Activated CD4-positive, alpha-beta T cell treated with anti-CD3 and anti-CD28 coated beads, Interleukin-2, amount 50 U/mL, for 1 hour (primary cell): Measurements from ENCODE around the gene SLC16A3.

Experiments used
- DNase-seq: peaks from one replicate; pipeline ENCODE4 v3.0.0-alpha.2; 2020

The SLC16A3 gene

GRCh38 chr17:82224666-82225065, 4.2 kb upstream of the SLC16A3 start:
- DNase-seq, result no peak

DNA sequence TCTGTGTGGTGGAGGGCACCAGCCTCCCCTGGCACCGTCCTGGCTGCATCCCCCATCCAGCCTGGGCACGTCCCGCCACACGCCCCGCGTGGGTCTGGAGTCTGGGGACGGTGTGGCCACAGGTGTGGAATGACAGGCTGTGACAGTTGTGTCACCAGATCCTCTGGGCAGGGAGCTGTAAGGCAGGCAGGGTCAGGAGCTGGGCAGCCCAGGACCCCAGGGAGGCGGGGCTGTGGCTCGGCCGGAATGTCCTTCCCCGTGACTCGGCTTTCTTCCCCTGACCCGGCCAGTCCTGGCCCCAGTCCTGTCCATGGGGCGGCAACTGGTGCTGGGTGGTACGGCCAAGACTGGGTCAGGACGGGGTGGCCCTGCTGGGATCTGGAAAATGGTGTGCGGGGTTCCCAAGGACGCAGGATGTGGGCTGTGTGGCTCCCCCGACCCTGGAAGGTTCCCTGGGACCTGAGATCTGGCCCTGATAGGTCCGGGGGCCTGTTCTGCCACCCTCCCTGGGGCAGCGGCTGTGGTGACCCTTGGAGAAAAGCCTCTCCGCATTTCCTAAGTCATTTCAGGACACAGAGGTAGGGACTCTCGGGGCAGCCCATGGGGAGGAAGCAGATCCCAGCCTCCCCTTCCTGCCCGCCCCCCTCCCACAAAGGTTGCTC, 3.3 kb upstream of the SLC16A3 start:
- DNase-seq, result no peak

GRCh38 chr17:82226146-82226808, 2.6 kb upstream of the SLC16A3 start:
- no peak for DNase-seq

DNA sequence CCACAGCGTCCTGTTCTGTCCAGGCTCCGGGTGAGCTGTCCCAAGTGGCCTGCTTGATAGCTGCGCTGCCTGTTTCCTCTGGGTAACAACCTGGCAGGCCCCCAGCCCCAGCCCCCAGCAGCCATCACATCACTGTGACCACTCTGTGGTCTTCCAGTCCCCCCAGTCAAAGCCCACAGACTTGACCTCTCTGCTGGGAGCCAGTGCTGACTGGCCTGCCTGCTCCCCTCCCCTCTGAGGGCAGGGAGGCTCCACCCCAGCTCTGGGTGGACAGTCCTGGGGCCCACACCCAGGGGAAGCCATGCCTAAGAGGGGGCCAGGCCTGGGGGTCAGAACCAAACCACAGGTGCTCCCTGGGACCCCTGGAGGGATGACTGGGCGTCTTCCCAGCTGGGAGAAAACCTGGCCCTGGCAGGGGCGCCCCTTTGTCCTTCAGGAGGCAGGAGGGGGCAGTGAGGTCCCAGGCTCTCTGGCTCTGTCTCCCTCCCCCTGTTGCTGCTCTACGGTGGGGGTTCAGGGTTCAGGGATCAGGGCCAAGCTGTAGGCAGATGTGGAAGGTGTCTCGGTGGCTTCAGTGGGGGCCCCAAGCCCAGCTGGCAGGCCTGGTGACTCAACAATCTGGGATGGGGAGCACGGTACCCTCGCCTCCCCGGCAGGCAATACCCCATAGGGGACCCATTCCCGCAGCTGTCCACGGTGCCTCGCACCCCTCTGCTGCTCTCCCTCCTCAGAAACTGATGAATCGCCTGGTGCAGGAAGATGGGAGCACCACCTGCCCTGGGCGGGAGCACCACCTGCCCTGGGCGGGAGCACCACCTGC, 1.8 kb upstream of the SLC16A3 start:
- DNase-seq, result no peak

DNA sequence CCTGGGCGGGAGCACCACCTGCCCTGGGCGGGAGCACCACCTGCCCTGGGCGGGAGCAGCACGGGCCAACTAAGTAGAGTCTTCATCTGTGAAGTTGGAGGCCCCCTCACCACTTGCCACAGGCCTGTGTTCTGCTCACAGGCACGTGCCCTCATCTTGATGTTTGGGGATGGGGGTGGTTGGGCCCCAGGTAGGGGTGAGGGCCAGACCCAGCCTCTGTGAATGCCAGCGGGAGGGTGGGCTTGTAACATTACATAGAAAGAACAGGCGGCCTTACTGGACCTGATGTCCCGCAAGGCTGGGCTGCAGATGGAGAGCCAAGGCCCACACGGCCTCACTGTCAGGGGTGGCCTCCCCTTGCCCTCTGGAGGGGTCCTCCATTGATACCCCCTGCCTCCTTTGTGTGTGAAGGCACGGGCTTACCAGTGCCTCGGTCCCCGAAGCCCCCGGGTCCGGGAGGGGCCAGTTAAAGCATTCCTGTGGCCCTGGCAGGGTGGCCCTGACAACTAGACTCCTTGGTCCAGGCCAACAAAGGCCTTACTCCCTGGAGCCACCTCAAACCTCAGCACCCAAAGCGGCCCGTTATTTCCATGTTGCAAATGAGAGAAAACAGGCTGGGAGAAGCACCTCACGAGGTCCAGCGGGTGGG, 1.1 kb upstream of the SLC16A3 start:
- no peak for DNase-seq

DNA sequence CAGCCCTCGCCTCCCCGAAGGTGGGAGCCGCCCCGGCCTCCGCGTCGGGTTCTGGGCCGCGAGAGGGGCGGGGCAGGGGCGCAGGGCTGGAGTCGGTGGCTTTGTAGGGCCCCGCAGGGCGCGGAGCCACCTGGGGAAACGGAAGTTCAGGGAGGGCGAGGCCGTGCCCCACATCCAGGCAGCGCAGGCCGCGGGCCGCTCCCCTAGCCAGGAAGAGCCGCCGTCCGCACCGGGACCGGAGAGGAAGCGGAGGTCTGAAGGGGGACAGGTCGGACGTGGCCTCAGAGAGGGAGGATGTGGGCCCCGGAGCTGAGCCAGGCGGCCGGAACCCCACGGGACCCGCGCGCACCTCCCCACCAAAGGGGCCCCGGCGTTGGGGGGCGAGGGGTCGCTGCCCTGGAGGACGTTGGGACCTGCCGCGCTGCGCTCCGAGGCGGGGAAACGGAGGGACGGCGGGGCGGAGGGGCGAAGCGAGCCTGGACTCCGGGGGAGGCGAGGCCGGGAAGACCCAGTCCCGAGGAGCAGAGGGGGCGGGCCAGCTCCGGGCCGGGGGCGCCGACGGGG, 482 bp upstream of the SLC16A3 start:
- peak; percentile 53 for DNase-seq

DNA sequence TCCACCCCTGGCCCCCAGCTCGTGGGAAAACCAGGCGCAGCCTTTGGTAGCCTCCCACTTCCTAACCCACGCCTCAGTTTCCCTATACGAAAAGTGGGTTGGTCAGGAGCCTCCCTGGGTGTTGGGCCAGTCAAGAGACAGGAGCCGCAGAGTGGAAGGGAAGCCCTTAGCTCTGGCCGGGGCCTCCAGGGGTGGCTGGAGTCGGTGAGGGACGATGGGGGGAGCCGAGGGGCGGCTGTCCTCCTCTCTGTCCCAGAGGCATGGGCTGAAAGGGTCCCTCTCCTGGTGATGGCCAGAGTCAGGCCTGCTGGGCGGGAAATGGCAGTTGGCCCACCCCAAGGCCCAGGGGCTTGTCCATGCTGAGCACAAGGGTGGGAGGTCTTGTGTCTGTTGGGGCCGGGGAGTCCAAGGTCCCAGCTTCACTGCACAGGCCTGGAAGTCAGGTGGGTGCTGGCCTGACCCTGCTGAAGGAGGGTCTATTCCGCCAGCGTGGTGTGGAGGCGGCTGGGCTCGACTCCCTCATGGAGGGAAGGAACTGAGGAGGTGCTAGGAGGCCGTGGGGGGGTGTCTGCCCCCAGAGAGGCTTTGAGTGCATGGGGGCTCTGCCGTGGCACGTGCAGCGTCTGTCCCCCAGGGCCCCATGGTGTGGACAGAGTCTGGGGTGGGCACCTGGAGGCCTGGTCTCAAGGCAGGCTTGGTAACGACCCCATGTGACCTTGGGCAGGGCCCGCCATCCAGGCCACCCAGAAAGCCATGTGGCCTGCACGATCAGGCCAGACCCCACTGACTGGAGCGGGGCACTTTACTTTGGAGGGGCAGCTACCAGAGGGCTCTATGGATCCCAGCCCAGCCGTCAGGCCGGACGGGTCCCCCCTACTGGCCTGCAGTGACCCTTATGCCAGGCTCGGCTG, 1.1 kb downstream of the SLC16A3 start:
- no peak for DNase-seq

- DNase-seq, result peak; percentile 46
Measured at GRCh38 chr17:82230609-82231311, 1.9 kb downstream of the SLC16A3 start.

GRCh38 chr17:82231312-82231561, 2.4 kb downstream of the SLC16A3 start:
- no peak for DNase-seq

DNA sequence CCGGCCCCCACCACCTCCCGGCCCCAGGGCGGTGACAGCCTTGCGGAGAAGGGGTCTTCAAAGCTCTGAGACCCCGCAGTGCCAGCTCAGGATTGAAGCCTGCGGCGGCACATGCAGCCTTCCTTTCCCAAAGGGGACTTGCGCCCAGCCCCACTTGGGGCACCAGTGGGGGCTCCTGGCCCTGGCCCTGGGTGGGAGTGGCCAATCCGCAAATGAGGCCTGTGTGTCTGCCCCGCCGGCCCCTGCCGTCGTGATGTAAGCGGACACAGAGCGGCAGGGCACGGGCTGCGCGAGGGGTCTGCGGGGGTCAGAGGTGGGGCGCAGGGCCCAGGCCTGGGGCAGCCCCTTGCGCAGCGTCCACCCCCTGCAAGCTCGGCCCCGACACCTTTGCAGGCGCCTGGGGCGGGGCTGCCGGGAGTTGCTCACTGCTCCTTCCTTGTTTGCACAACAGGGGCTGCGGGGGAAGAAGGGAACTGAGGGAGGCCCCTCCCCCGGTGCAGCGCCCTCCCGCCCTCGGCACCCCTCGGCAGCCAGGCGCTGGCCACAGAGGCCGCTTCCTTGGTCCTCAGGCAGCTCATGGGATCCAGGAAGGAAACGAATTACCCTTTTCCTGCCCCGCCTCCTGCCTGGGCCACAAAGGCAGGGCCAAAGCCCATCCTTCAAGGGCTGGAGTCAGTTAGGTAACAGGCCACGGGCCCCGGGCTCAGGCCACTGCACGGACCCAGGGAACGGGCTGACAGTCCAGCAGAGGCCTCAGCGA, 2.9 kb downstream of the SLC16A3 start:
- DNase-seq, result no peak

- no peak for DNase-seq
Measured at GRCh38 chr17:82232322-82232820, 3.5 kb downstream of the SLC16A3 start.

GRCh38 chr17:82232876-82233785, 4.3 kb downstream of the SLC16A3 start:
- DNase-seq, result no peak

GRCh38 chr17:82234211-82235055, 5.6 kb downstream of the SLC16A3 start:
- no peak for DNase-seq

DNA sequence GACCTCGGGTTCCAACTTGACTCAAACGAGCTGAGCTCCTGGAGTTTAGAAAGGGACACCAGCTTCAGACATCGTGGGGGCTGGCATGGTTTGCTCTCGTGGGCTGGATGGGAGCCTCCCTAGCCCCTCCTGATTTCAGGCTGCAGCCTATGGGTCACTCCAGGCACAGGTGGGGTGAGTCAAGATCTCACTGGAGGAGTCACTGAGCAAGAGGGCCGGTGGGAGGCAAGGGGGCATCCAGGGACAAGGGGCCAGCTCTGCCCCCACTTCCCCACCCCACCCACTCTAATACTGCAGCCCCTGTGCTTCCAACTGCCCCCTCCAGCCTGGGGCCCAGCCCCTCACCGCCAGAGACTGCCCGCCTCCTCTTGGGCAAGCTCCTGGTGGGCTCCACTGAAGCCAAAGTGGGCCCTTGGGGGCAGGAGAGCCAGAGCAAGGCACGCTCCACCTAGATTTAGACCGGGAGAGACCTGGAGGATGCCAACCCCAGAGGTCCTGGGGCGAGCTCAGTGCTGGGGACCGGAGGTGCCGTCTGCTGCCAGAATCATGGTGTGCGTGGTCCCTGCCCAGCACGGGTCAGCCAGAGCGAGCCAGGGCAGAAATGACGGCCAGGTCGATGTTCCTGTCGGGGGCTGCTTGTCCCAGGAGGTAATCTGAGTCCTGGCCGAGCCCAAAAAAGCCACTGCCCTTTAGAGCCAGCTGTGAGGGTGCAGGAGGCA, 6.4 kb downstream of the SLC16A3 start:
- no peak for DNase-seq

GRCh38 chr17:82235775-82236141, 6.9 kb downstream of the SLC16A3 start:
- no peak for DNase-seq

GRCh38 chr17:82236142-82236971, 7.5 kb downstream of the SLC16A3 start:
- DNase-seq, result peak; percentile 71
